Measurements from ENCODE around the gene NCOA4.
A peak's percentile ranks its signal among the peaks of the same experiment; 100 is the strongest.
"Not testable (repeated sequence)": the region's sequence is repeated elsewhere in the genome, so short reads cannot be mapped to it uniquely, and the experiment has no call there.

Gene NCOA4

DNA sequence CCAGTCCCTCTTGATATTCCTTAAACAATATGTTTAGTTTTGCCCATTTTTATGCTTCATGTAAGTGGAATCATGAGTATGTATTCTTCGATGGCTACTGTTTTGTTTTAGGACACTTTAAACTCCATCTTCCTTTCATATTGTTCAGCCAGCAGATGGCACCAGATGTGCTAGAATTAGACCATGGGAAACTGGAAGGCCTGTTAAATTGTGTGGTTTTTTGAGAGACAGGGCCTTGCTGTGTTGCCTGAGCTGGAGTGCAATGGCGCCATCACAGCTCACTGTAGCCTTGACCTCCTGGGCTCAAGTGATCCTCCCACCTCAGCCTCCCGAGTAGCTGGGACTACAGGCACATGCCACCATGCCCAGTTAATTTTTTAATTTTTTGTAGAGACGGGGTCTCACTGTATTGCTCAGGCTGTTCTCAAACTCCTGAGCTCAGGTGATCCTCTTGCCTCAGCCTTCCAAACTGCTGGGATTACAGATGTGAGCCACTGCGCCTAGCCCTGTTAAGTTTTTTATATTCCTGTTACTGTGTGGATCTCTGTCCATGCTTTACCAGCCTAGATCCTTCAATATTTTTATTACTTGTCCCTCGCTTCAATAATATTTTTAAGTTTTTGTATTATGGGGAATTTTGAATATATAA is 46.8 kb downstream of the NCOA4 start:
- DNase-seq (ENCODE audit: low read depth in 2 of 2) = not testable (repeated sequence)

DNA sequence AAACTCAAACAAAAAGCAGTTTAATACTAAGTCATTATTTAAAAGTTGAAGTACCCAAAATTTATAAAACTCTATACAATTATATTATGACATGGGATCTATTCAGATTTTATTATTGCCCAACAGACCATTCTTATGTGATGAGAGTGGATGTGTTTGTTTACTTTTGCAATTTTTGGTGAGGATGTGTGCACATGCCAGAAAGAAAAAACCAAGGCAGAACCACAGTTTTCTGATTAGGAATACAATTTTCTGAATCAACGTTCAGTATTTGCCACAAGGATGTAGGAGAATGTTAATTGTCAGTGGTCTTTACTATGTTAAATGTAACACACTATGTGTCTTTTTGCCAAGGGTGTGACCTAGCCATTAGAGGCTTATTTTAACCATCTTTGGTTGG is 49.1 kb downstream of the NCOA4 start:
- not testable (repeated sequence) for DNase-seq (ENCODE audit: low read depth in 2 of 2)

- DNase-seq (ENCODE audit: low read depth in 2 of 2) = not testable (repeated sequence)
Measured at GRCh38 chr10:45978554-45978953, 51.9 kb downstream of the NCOA4 start.

DNA sequence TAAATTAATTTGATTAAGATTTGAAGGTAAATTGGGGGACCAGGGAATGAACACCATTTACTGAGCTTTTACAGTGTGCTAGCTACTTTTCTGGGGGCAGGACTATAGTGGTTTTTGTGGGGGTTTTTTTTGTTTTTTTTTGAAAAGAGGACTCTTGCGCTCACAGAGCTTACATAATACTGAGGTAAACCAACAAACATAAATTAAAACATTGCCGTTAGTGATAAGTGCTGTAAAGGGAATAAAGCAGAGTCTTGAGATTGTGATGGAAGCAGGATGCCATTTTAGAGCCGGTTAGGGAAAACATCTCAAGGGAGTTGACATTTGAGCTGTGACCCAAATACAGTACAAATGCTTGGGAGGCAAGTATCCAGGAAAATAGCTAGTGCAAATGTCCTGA is 56.4 kb downstream of the NCOA4 start:
- DNase-seq (ENCODE audit: low read depth in 2 of 2) = not testable (repeated sequence)

DNA sequence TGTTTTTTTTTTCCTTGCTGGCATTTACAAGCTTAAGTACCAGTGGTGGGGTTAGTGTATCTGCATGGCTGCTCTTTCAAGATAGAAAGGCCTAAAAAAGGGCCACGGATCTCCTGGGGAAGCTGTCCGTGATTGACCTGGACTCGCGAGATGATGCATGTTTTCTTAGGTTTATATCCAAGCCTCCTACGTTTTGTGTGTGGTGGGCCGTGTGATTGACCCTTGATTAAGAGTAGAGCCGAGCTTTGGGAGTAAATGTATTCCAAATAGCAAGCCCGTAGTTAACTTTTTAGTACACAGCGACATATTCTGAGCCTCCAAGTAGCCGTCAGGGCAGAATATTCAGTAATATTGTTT is 57.6 kb downstream of the NCOA4 start:
- not testable (repeated sequence) for DNase-seq (ENCODE audit: low read depth in 2 of 2)

- DNase-seq (ENCODE audit: low read depth in 2 of 2) = peak; percentile 78 to 83
Measured at GRCh38 chr10:45972106-45972812, 58.2 kb downstream of the NCOA4 start, which contains the start of gene TIMM23. Gene TIMM23, plus strand, starts transcription at chr10:45972489. Its CDS starts 136 bp downstream, at chr10:45972625.

- peak in 1 of 2 donors; percentile 4 for DNase-seq (ENCODE audit: low read depth in 2 of 2)
Measured at GRCh38 chr10:45971742-45972105, 58.7 kb downstream of the NCOA4 start.

- not testable (repeated sequence) for DNase-seq (ENCODE audit: low read depth in 2 of 2)
Measured at GRCh38 chr10:45971019-45971418, 59.4 kb downstream of the NCOA4 start.

- not testable (repeated sequence) for DNase-seq (ENCODE audit: low read depth in 2 of 2)
Measured at GRCh38 chr10:45962686-45963452, 67.6 kb downstream of the NCOA4 start.

DNA sequence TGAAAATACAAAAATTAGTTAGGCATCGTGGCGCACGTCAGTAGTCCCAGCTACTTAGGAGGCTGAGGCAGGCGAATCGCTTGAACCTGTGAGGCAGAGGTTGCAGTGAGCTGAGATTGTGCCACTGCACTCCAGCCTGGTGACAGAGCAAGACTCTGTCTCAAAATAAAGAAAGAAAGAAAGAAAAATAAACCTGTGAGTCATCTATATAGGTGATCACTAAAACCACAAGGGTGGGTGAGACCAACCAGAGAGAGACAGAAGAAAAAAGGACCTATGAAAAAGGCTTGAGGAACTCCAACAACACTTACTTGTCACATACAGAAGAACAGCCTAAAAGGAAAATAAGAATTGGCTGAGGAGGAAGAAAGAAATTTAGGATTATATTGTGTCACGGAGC is 72.5 kb downstream of the NCOA4 start:
- not testable (repeated sequence) for DNase-seq (ENCODE audit: low read depth in 2 of 2)

DNA sequence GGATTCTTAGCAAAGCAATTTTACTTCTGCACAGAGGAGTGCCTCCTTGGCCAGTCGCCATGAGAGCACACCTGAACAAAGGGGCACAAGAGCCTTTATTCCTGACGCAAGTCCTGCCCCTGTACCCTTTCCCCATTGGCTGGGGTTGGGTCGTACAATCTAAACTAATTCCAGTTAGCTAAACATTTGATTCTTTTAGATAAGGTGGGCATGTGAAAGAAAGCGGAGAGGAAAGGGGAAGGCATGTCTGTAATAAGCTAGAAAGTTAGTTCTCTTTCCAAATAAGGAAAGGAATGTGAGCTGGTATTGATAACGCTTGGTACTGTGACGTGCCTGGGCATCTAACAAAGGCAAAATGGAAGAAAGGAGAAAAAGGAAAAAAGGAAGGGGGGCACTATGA is 73.8 kb downstream of the NCOA4 start:
- DNase-seq (ENCODE audit: low read depth in 2 of 2) = not testable (repeated sequence)
